T-helper 2 cell treated with Interferon-gamma antibody and Interleukin-4, amounts not matched to agents 5 μg/mL and 100 μg/mL, for 36 hours (primary cell): ENCODE measurements around the gene KDM4E.
"Not testable (repeated sequence)": the region's sequence is repeated elsewhere in the genome, so short reads cannot be mapped to it uniquely, and the experiment has no call there.

Experiments used
- DNase-seq: peaks from one replicate; pipeline ENCODE4 v3.0.0; 2021; ENCODE audit warnings: low spot score
- H3K27ac Mint-ChIP-seq: one replicate; pipeline ENCODE4 v1.8.0; 2021; ENCODE audit warnings: mild to moderate bottlenecking, mixed read lengths
- H3K27me3 Mint-ChIP-seq: one replicate; pipeline ENCODE4 v1.8.0; 2021; ENCODE audit warnings: low read depth, mixed read lengths
- H3K36me3 Mint-ChIP-seq: one replicate; pipeline ENCODE4 v1.8.0; 2021; ENCODE audit warnings: low read depth, mixed read lengths
- H3K4me1 Mint-ChIP-seq: one replicate; pipeline ENCODE4 v1.8.0; 2021; ENCODE audit warnings: low read depth, mixed read lengths
- H3K4me3 Mint-ChIP-seq: one replicate; pipeline ENCODE4 v1.8.0; 2022; ENCODE audit warnings: mild to moderate bottlenecking, moderate library complexity, mixed read lengths
- H3K9me3 Mint-ChIP-seq: one replicate; pipeline ENCODE4 v1.8.0; 2021; ENCODE audit warnings: mixed read lengths

KDM4E gene

GRCh38 chr11:95033051-95033450 is 8.0 kb downstream of the KDM4E start:
- H3K4me1 Mint-ChIP-seq, result no peaks in the 10 kb centered on the region
- H3K9me3 Mint-ChIP-seq, result no peaks in the 10 kb centered on the region
- DNase-seq, result no peak
- H3K27ac Mint-ChIP-seq, result no peak overlapping the region
- no peaks in the 10 kb centered on the region for H3K36me3 Mint-ChIP-seq
- peaks cover 16% of the 10 kb centered on the region for H3K27me3 Mint-ChIP-seq
- no peak overlapping the region for H3K4me3 Mint-ChIP-seq

- H3K9me3 Mint-ChIP-seq, result no peaks in the 10 kb centered on the region
- DNase-seq, result no peak
- no peaks in the 10 kb centered on the region for H3K36me3 Mint-ChIP-seq
- peaks cover 1% of the 10 kb centered on the region for H3K4me1 Mint-ChIP-seq
- H3K27ac Mint-ChIP-seq, result no peak overlapping the region
- H3K4me3 Mint-ChIP-seq, result no peak overlapping the region
- peaks cover 24% of the 10 kb centered on the region for H3K27me3 Mint-ChIP-seq
Observed at GRCh38 chr11:95035316-95035715, 10.3 kb downstream of the KDM4E start.

GRCh38 chr11:95037356-95038035 is 12.4 kb downstream of the KDM4E start:
- H3K27ac Mint-ChIP-seq, H3K36me3 Mint-ChIP-seq, H3K4me1 Mint-ChIP-seq, H3K9me3 Mint-ChIP-seq, DNase-seq: not testable (repeated sequence)
- Mint-ChIP-seq H3K4me3 (peak overlapping the region; percentile 47), H3K27me3 (peaks cover 29% of the 10 kb centered on the region)

- H3K4me1 Mint-ChIP-seq, result peaks cover 1% of the 10 kb centered on the region
- H3K9me3 Mint-ChIP-seq, result no peaks in the 10 kb centered on the region
- H3K27ac Mint-ChIP-seq, result no peak overlapping the region
- no peak for DNase-seq
- no peak overlapping the region for H3K4me3 Mint-ChIP-seq
- peaks cover 39% of the 10 kb centered on the region for H3K27me3 Mint-ChIP-seq
- H3K36me3 Mint-ChIP-seq, result no peaks in the 10 kb centered on the region
Observed at GRCh38 chr11:95042239-95042638, 17.2 kb downstream of the KDM4E start.

- H3K4me1 Mint-ChIP-seq, result peaks cover 1% of the 10 kb centered on the region
- peaks cover 41% of the 10 kb centered on the region for H3K27me3 Mint-ChIP-seq
- DNase-seq, result no peak
- no peak overlapping the region for H3K27ac Mint-ChIP-seq
- H3K36me3 Mint-ChIP-seq, result no peaks in the 10 kb centered on the region
- H3K4me3 Mint-ChIP-seq, result no peak overlapping the region
- H3K9me3 Mint-ChIP-seq, result no peaks in the 10 kb centered on the region
Observed at GRCh38 chr11:95042906-95043305, 17.8 kb downstream of the KDM4E start.

GRCh38 chr11:95044010-95044409 is 19.0 kb downstream of the KDM4E start:
- no peak overlapping the region for H3K27ac Mint-ChIP-seq
- no peak for DNase-seq
- no peaks in the 10 kb centered on the region for H3K4me1 Mint-ChIP-seq
- no peak overlapping the region for H3K4me3 Mint-ChIP-seq
- no peaks in the 10 kb centered on the region for H3K36me3 Mint-ChIP-seq
- peaks cover 35% of the 10 kb centered on the region for H3K27me3 Mint-ChIP-seq
- H3K9me3 Mint-ChIP-seq, result no peaks in the 10 kb centered on the region

- Mint-ChIP-seq H3K27me3 (peaks cover 39% of the 10 kb centered on the region), H3K4me1 (no peaks in the 10 kb centered on the region), H3K27ac (no peak overlapping the region), H3K36me3 (no peaks in the 10 kb centered on the region), H3K9me3 (no peaks in the 10 kb centered on the region), H3K4me3 (no peak overlapping the region)
- no peak for DNase-seq
Observed at GRCh38 chr11:95045812-95046211, 20.8 kb downstream of the KDM4E start.

GRCh38 chr11:95049122-95049521 is 24.1 kb downstream of the KDM4E start, which contains the start of gene KDM4F:
Gene KDM4F (plus strand): TSS chr11:95049422.
- H3K27me3 Mint-ChIP-seq, result peaks cover 39% of the 10 kb centered on the region
- H3K4me3 Mint-ChIP-seq, H3K36me3 Mint-ChIP-seq, H3K9me3 Mint-ChIP-seq, H3K4me1 Mint-ChIP-seq, H3K27ac Mint-ChIP-seq, DNase-seq: not testable (repeated sequence)

- Mint-ChIP-seq H3K4me1 (no peaks in the 10 kb centered on the region), H3K36me3 (no peaks in the 10 kb centered on the region), H3K27ac (no peak overlapping the region), H3K4me3 (no peak overlapping the region), H3K9me3 (no peaks in the 10 kb centered on the region), H3K27me3 (peaks cover 39% of the 10 kb centered on the region)
- DNase-seq, result no peak
Observed at GRCh38 chr11:95050595-95051202, 25.6 kb downstream of the KDM4E start.

- no peak overlapping the region for H3K4me3 Mint-ChIP-seq
- H3K4me1 Mint-ChIP-seq, result no peaks in the 10 kb centered on the region
- no peaks in the 10 kb centered on the region for H3K36me3 Mint-ChIP-seq
- H3K9me3 Mint-ChIP-seq, result no peaks in the 10 kb centered on the region
- peaks cover 34% of the 10 kb centered on the region for H3K27me3 Mint-ChIP-seq
- no peak overlapping the region for H3K27ac Mint-ChIP-seq
- no peak for DNase-seq
Observed at GRCh38 chr11:95054356-95054755, 29.3 kb downstream of the KDM4E start.

GRCh38 chr11:95055283-95055897 is 30.3 kb downstream of the KDM4E start:
- no peak overlapping the region for H3K27ac Mint-ChIP-seq
- H3K4me1 Mint-ChIP-seq, result no peaks in the 10 kb centered on the region
- no peak for DNase-seq
- no peak overlapping the region for H3K4me3 Mint-ChIP-seq
- no peaks in the 10 kb centered on the region for H3K9me3 Mint-ChIP-seq
- H3K27me3 Mint-ChIP-seq, result peaks cover 41% of the 10 kb centered on the region
- no peaks in the 10 kb centered on the region for H3K36me3 Mint-ChIP-seq

- DNase-seq, result no peak
- H3K4me3 Mint-ChIP-seq, result no peak overlapping the region
- no peak overlapping the region for H3K27ac Mint-ChIP-seq
- H3K9me3 Mint-ChIP-seq, result no peaks in the 10 kb centered on the region
- no peaks in the 10 kb centered on the region for H3K4me1 Mint-ChIP-seq
- peaks cover 61% of the 10 kb centered on the region for H3K27me3 Mint-ChIP-seq
- H3K36me3 Mint-ChIP-seq, result no peaks in the 10 kb centered on the region
Observed at GRCh38 chr11:95057959-95058358, 32.9 kb downstream of the KDM4E start.

GRCh38 chr11:95058621-95059020 is 33.6 kb downstream of the KDM4E start:
- DNase-seq, result no peak
- no peak overlapping the region for H3K27ac Mint-ChIP-seq
- H3K4me1 Mint-ChIP-seq, result no peaks in the 10 kb centered on the region
- no peaks in the 10 kb centered on the region for H3K36me3 Mint-ChIP-seq
- no peaks in the 10 kb centered on the region for H3K9me3 Mint-ChIP-seq
- H3K27me3 Mint-ChIP-seq, result peaks cover 58% of the 10 kb centered on the region
- no peak overlapping the region for H3K4me3 Mint-ChIP-seq

- H3K27ac Mint-ChIP-seq, result no peak overlapping the region
- H3K4me3 Mint-ChIP-seq, result no peak overlapping the region
- H3K27me3 Mint-ChIP-seq, result peaks cover 60% of the 10 kb centered on the region
- no peaks in the 10 kb centered on the region for H3K4me1 Mint-ChIP-seq
- no peak for DNase-seq
- H3K36me3 Mint-ChIP-seq, result no peaks in the 10 kb centered on the region
- H3K9me3 Mint-ChIP-seq, result no peaks in the 10 kb centered on the region
Observed at GRCh38 chr11:95059046-95059445, 34.0 kb downstream of the KDM4E start.
